Activated CD8-positive, alpha-beta memory T cell treated with anti-CD3 and anti-CD28 coated beads, Interleukin-2, amount 50 U/mL, for 1 hour (primary cell): ENCODE measurements around the gene S100A16.
"Not testable (repeated sequence)": the region's sequence is repeated elsewhere in the genome, so short reads cannot be mapped to it uniquely, and the experiment has no call there.

Experiments used
- DNase-seq: peaks from one replicate; pipeline ENCODE4 v3.0.0-alpha.2; 2020; ENCODE audit errors: extremely low read depth

S100A16 gene

GRCh38 chr1:153586347-153586746, 26.6 kb downstream of the S100A16 start:
- no peak for DNase-seq

- no peak for DNase-seq
Observed at GRCh38 chr1:153585006-153585405, 27.9 kb downstream of the S100A16 start.

- no peak for DNase-seq
Observed at GRCh38 chr1:153583976-153584375, 29.0 kb downstream of the S100A16 start.

GRCh38 chr1:153583514-153583913, 29.4 kb downstream of the S100A16 start:
- not testable (repeated sequence) for DNase-seq

- not testable (repeated sequence) for DNase-seq
Observed at GRCh38 chr1:153582836-153583235, 30.1 kb downstream of the S100A16 start.

- DNase-seq = no peak
Observed at GRCh38 chr1:153578936-153579335, 34.0 kb downstream of the S100A16 start.

GRCh38 chr1:153578490-153578889, 34.4 kb downstream of the S100A16 start:
- no peak for DNase-seq

GRCh38 chr1:153577624-153578051, 35.3 kb downstream of the S100A16 start:
- no peak for DNase-seq

- no peak for DNase-seq
Observed at GRCh38 chr1:153577138-153577537, 35.8 kb downstream of the S100A16 start.

- not testable (repeated sequence) for DNase-seq
Observed at GRCh38 chr1:153575497-153575896, 37.4 kb downstream of the S100A16 start.

- DNase-seq = not testable (repeated sequence)
Observed at GRCh38 chr1:153575081-153575491, 37.9 kb downstream of the S100A16 start.

GRCh38 chr1:153573351-153573750, 39.6 kb downstream of the S100A16 start:
- DNase-seq = no peak

GRCh38 chr1:153572569-153573015, 40.3 kb downstream of the S100A16 start:
- DNase-seq = no peak

GRCh38 chr1:153571706-153572105, 41.2 kb downstream of the S100A16 start:
- no peak for DNase-seq

- no peak for DNase-seq
Observed at GRCh38 chr1:153570874-153571273, 42.1 kb downstream of the S100A16 start.

GRCh38 chr1:153569465-153569864, 43.5 kb downstream of the S100A16 start:
- DNase-seq = no peak

- DNase-seq = peak; percentile 61
Observed at GRCh38 chr1:153568367-153569099, 44.4 kb downstream of the S100A16 start.

GRCh38 chr1:153567621-153568366, 45.1 kb downstream of the S100A16 start:
- no peak for DNase-seq

GRCh38 chr1:153566414-153567371, 46.2 kb downstream of the S100A16 start:
- peak; percentile 65 for DNase-seq

GRCh38 chr1:153565529-153566374, 47.2 kb downstream of the S100A16 start, which contains the start of gene S100A2:
Gene S100A2, minus strand, starts transcription at chr1:153565844. Its CDS starts 1,967 bp downstream, at chr1:153563877.
- DNase-seq = no peak

- no peak for DNase-seq
Observed at GRCh38 chr1:153563991-153564390, 48.9 kb downstream of the S100A16 start.
